Fibroblast of lung (primary cell): ENCODE results near the gene ZNF318.

Experiments used
- CTCF ChIP-seq, 2 donors: IDR thresholded peaks in 1 of 2; conservative IDR thresholded peaks in 1 of 2; 1 replicate in 1 of 2; 2 replicates in 1 of 2; pipeline ENCODE4 v1.5.1; 2011 to 2012; ENCODE audit warnings: low read length in 2 of 2, control low read depth in 1 of 2, inconsistent platforms in 1 of 2, low read depth in 1 of 2, mild to moderate bottlenecking in 1 of 2
- EZH2 ChIP-seq: IDR thresholded peaks from 2 replicates; pipeline ENCODE4 v1.5.1; 2012; ENCODE audit warnings: low read length, control low read depth, mild to moderate bottlenecking; ENCODE audit errors: missing control alignments

DNA sequence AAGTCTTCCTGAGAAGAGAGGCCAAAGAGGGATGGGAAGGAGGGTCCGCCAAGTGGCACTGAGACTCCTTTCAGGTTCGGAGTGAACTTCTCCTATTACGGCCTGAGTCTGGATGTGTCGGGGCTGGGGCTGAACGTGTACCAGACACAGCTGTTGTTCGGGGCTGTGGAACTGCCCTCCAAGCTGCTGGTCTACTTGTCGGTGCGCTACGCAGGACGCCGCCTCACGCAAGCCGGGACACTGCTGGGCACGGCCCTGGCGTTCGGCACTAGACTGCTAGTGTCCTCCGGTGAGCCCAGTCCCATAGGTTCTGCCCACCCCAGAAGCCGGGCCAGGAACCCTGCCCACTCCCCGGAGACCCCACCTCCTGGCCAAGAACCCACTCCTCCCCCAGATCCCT, 67.3 kb downstream of the ZNF318 start:
- TF ChIP-seq CTCF (conservative IDR thresholded peaks at IDR 0.05 in 1 of 2, IDR thresholded peaks at IDR 0.05 in 1 of 2; ENCODE audit: low read depth in 1 of 2, low read length in 2 of 2), result no peak
- TF ChIP-seq EZH2, result no peak
